Measurements from ENCODE around the gene CHD9. TPM values are rescaled to one million over a fixed set of nuclear protein-coding genes. Genes with fewer than 3 reads are reported as not detected.
"Not testable (repeated sequence)": the region's sequence is repeated elsewhere in the genome, so short reads cannot be mapped to it uniquely, and the experiment has no call there.

CHD9 gene
- total RNA-seq, 1 donor from 2014 or later, result 86.0 TPM

- Histone ChIP-seq H3K9me3 (ENCODE audit: low read depth) (no peaks in the 10 kb centered on the region), H2AFZ (replicated peaks) (peak overlapping the region; percentile 87), H3K4me3 (peak overlapping the region; percentile 54), H3K4me1 (peaks cover 44% of the 10 kb centered on the region), H3K36me3 (no peaks in the 10 kb centered on the region), H3K4me2 (peak overlapping the region; percentile 84), H3K27me3 (no peaks in the 10 kb centered on the region), H3F3A (ENCODE audit: low read depth) (peaks cover 52% of the 10 kb centered on the region), H3K27ac (peak overlapping the region; percentile 44), H3K79me2 (ENCODE audit: low read depth) (peaks cover 25% of the 10 kb centered on the region), H3K9ac (no peak overlapping the region), H4K20me1 (ENCODE audit: low read depth) (no peaks in the 10 kb centered on the region)
- Mint-ChIP-seq H3K4me1 (peaks cover 60% of the 10 kb centered on the region), H3K9me3 (peaks cover 6% of the 10 kb centered on the region), H3K36me3 (peaks cover under 1% of the 10 kb centered on the region), H3K27me3 (ENCODE audit: insufficient read depth, low read depth) (peaks cover 9% of the 10 kb centered on the region), H3K27ac (peak overlapping the region; percentile 96), H3K4me3 (peak overlapping the region; percentile 83)
- DNase-seq (ENCODE audit: low spot score), result peak; percentile 67
- TF ChIP-seq CTCF (IDR thresholded peaks at IDR 0.05) (no peak), EZH2phosphoT487 (IDR thresholded peaks at IDR 0.05) (no peak), EZH2 (IDR thresholded peaks at IDR 0.05) (no peak)
These were observed 10.7 kb upstream of the CHD9 start for GRCh38 chr16:53043986-53044601.

GRCh38 chr16:53045341-53046220 lies 9.2 kb upstream of the CHD9 start:
- H3K27me3 ChIP-seq, result no peaks in the 10 kb centered on the region
- no peaks in the 10 kb centered on the region for H3K36me3 Mint-ChIP-seq
- no peak for DNase-seq (ENCODE audit: low spot score)
- peak overlapping the region; percentile 37 for H3K27ac Mint-ChIP-seq
- no peak overlapping the region for H3K9ac ChIP-seq
- peaks cover 7% of the 10 kb centered on the region for H3K27me3 Mint-ChIP-seq (ENCODE audit: insufficient read depth, low read depth)
- H3K27ac ChIP-seq, result no peak overlapping the region
- no peaks in the 10 kb centered on the region for H4K20me1 ChIP-seq (ENCODE audit: low read depth)
- H3K4me2 ChIP-seq, result no peak overlapping the region
- no peak for TF ChIP-seq EZH2phosphoT487 (IDR thresholded peaks at IDR 0.05)
- TF ChIP-seq CTCF (IDR thresholded peaks at IDR 0.05), result no peak
- no peak for TF ChIP-seq EZH2 (IDR thresholded peaks at IDR 0.05)
- H3K36me3 ChIP-seq, result no peaks in the 10 kb centered on the region
- H3F3A ChIP-seq (ENCODE audit: low read depth), result peaks cover 48% of the 10 kb centered on the region
- H3K79me2 ChIP-seq (ENCODE audit: low read depth), result peaks cover 21% of the 10 kb centered on the region
- H3K4me3 ChIP-seq, result no peak overlapping the region
- peaks cover 3% of the 10 kb centered on the region for H3K9me3 Mint-ChIP-seq
- no peak overlapping the region for H2AFZ ChIP-seq (replicated peaks)
- peak overlapping the region; percentile 24 for H3K4me3 Mint-ChIP-seq
- peaks cover 56% of the 10 kb centered on the region for H3K4me1 Mint-ChIP-seq
- H3K4me1 ChIP-seq, result peaks cover 44% of the 10 kb centered on the region
- no peaks in the 10 kb centered on the region for H3K9me3 ChIP-seq (ENCODE audit: low read depth)

- H3K9me3 ChIP-seq (ENCODE audit: low read depth); H2AFZ ChIP-seq (replicated peaks); H3K27ac Mint-ChIP-seq; H3K36me3 Mint-ChIP-seq; H3K4me3 ChIP-seq; H3K27me3 ChIP-seq; H3K4me2 ChIP-seq; H3K27me3 Mint-ChIP-seq (ENCODE audit: insufficient read depth, low read depth); H4K20me1 ChIP-seq (ENCODE audit: low read depth); H3K36me3 ChIP-seq; DNase-seq (ENCODE audit: low spot score); H3K9ac ChIP-seq; H3K4me3 Mint-ChIP-seq; H3K27ac ChIP-seq; H3K9me3 Mint-ChIP-seq: not testable (repeated sequence)
- Histone ChIP-seq H3F3A (ENCODE audit: low read depth) (peaks cover 29% of the 10 kb centered on the region), H3K79me2 (ENCODE audit: low read depth) (peaks cover 16% of the 10 kb centered on the region), H3K4me1 (peaks cover 26% of the 10 kb centered on the region)
- H3K4me1 Mint-ChIP-seq, result peaks cover 36% of the 10 kb centered on the region
These were observed 7.3 kb upstream of the CHD9 start for GRCh38 chr16:53047515-53047914.
